ENCODE results near the gene NAPG.
A peak's percentile ranks its signal among the peaks of the same experiment; 100 is the strongest.
"Not testable (repeated sequence)": the region's sequence is repeated elsewhere in the genome, so short reads cannot be mapped to it uniquely, and the experiment has no call there.

The NAPG gene

GRCh38 chr18:10544093-10544748, 18.4 kb downstream of the NAPG start:
- no peak for DNase-seq (ENCODE audit: low read depth in 1 of 2, low spot score in 1 of 2)

GRCh38 chr18:10546557-10547300, 20.9 kb downstream of the NAPG start:
- DNase-seq (ENCODE audit: low read depth in 1 of 2, low spot score in 1 of 2): no peak

- no peak for DNase-seq (ENCODE audit: low read depth in 1 of 2, low spot score in 1 of 2)
Measured at GRCh38 chr18:10552226-10552625, 26.4 kb downstream of the NAPG start.

- DNase-seq (ENCODE audit: low read depth in 1 of 2, low spot score in 1 of 2): not testable (repeated sequence)
Measured at GRCh38 chr18:10556251-10556650, 30.4 kb downstream of the NAPG start.

GRCh38 chr18:10557085-10557677, 31.4 kb downstream of the NAPG start:
- no peak for DNase-seq (ENCODE audit: low read depth in 1 of 2, low spot score in 1 of 2)

- DNase-seq (ENCODE audit: low read depth in 1 of 2, low spot score in 1 of 2): no peak
Measured at GRCh38 chr18:10558243-10558966, 32.6 kb downstream of the NAPG start.

- no peak for DNase-seq (ENCODE audit: low read depth in 1 of 2, low spot score in 1 of 2)
Measured at GRCh38 chr18:10558967-10559298, 33.1 kb downstream of the NAPG start.

- DNase-seq (ENCODE audit: low read depth in 1 of 2, low spot score in 1 of 2): no peak
Measured at GRCh38 chr18:10559553-10560451, 34.0 kb downstream of the NAPG start.

GRCh38 chr18:10560452-10561045, 34.7 kb downstream of the NAPG start:
- DNase-seq (ENCODE audit: low read depth in 1 of 2, low spot score in 1 of 2): peak; percentile 7 to 16

GRCh38 chr18:10562773-10563160, 36.9 kb downstream of the NAPG start:
- DNase-seq (ENCODE audit: low read depth in 1 of 2, low spot score in 1 of 2): no peak

- DNase-seq (ENCODE audit: low read depth in 1 of 2, low spot score in 1 of 2): no peak
Measured at GRCh38 chr18:10563886-10564285, 38.1 kb downstream of the NAPG start.

- no peak for DNase-seq (ENCODE audit: low read depth in 1 of 2, low spot score in 1 of 2)
Measured at GRCh38 chr18:10564975-10565773, 39.3 kb downstream of the NAPG start.

GRCh38 chr18:10565835-10566234, 40.0 kb downstream of the NAPG start:
- no peak for DNase-seq (ENCODE audit: low read depth in 1 of 2, low spot score in 1 of 2)

- no peak for DNase-seq (ENCODE audit: low read depth in 1 of 2, low spot score in 1 of 2)
Measured at GRCh38 chr18:10566390-10566789, 40.6 kb downstream of the NAPG start.

GRCh38 chr18:10569941-10570340, 44.1 kb downstream of the NAPG start:
- DNase-seq (ENCODE audit: low read depth in 1 of 2, low spot score in 1 of 2): not testable (repeated sequence)

GRCh38 chr18:10570622-10571021, 44.8 kb downstream of the NAPG start:
- DNase-seq (ENCODE audit: low read depth in 1 of 2, low spot score in 1 of 2): no peak

- DNase-seq (ENCODE audit: low read depth in 1 of 2, low spot score in 1 of 2): no peak
Measured at GRCh38 chr18:10571537-10571936, 45.7 kb downstream of the NAPG start.

- DNase-seq (ENCODE audit: low read depth in 1 of 2, low spot score in 1 of 2): not testable (repeated sequence)
Measured at GRCh38 chr18:10573261-10573660, 47.4 kb downstream of the NAPG start.

- not testable (repeated sequence) for DNase-seq (ENCODE audit: low read depth in 1 of 2, low spot score in 1 of 2)
Measured at GRCh38 chr18:10574412-10574811, 48.6 kb downstream of the NAPG start.
